ENCODE measurements around the gene TBC1D12. TPM values are rescaled to one million over a fixed set of nuclear protein-coding genes. Genes with fewer than 3 reads are reported as not detected.

Gene TBC1D12
- total RNA-seq, 2 experiments from 2014 or later = 1.9 to 3.9 TPM

GRCh38 chr10:94355841-94356240 lies 46.5 kb upstream of the TBC1D12 start:
- no peaks in the 10 kb centered on the region for H4K20me1 ChIP-seq (ENCODE audit: insufficient read depth, low read length)
- ChIA-PET POLR2A (interaction anchor here (1.6 kb wide), 1 partner anchor 13 kb away, joined by 7 read pairs; no protein-coding TSS in a partner anchor), CTCF (ENCODE audit: unreplicated experiment) (no interaction called here)
- no TSS peak for BruUV-seq (replicated peaks)
- TF ChIP-seq CTCF (conservative IDR thresholded peaks at IDR 0.05; ENCODE audit: low read length) (no peak), EZH2phosphoT487 (IDR thresholded peaks at IDR 0.05; ENCODE audit: borderline replicate concordance, low read depth, low read length) (no peak)
- intact Hi-C loops (cut with micrococcal nuclease; ENCODE audit: unreplicated experiment) = no loop called here
- H3K4me1 ChIP-seq (ENCODE audit: insufficient read depth, low read length, poor library complexity, severe bottlenecking) = peaks cover 1% of the 10 kb centered on the region
- no peaks in the 10 kb centered on the region for H3K9me2 ChIP-seq (ENCODE audit: insufficient read depth, low read length)
- no peak overlapping the region for H2AFZ ChIP-seq (ENCODE audit: low read length)
- H3K4me2 ChIP-seq (ENCODE audit: low read length) = no peak overlapping the region
- no peak overlapping the region for H3K4me3 ChIP-seq (ENCODE audit: low read depth, low read length, poor library complexity, severe bottlenecking)
- no peak for DNase-seq (ENCODE audit: low spot score)
- H3K79me2 ChIP-seq (ENCODE audit: insufficient read depth, low read depth, low read length) = peaks cover 21% of the 10 kb centered on the region; the same call in 1 of the 2 replicates
- peaks cover 96% of the 10 kb centered on the region for H3K36me3 ChIP-seq (ENCODE audit: insufficient read depth, low read length)
- no peak overlapping the region for H3K27ac ChIP-seq (ENCODE audit: low read depth, low read length, poor library complexity, severe bottlenecking)
- H3K9me3 ChIP-seq (ENCODE audit: low read length) = no peaks in the 10 kb centered on the region

- H3K9me3 ChIP-seq (ENCODE audit: low read length) = no peaks in the 10 kb centered on the region
- H3K36me3 ChIP-seq (ENCODE audit: insufficient read depth, low read length) = peaks cover 89% of the 10 kb centered on the region
- no peaks in the 10 kb centered on the region for H3K9me2 ChIP-seq (ENCODE audit: insufficient read depth, low read length)
- peaks cover 12% of the 10 kb centered on the region for H3K4me1 ChIP-seq (ENCODE audit: insufficient read depth, low read length, poor library complexity, severe bottlenecking)
- CTCF ChIA-PET (ENCODE audit: unreplicated experiment) = no interaction called here
- BruUV-seq (replicated peaks) = no TSS peak
- no peak for DNase-seq (ENCODE audit: low spot score)
- no peak overlapping the region for H3K4me3 ChIP-seq (ENCODE audit: low read depth, low read length, poor library complexity, severe bottlenecking)
- H3K27ac ChIP-seq (ENCODE audit: low read depth, low read length, poor library complexity, severe bottlenecking) = no peak overlapping the region
- intact Hi-C loops (cut with micrococcal nuclease; ENCODE audit: unreplicated experiment) = no loop called here
- no peak overlapping the region for H3K4me2 ChIP-seq (ENCODE audit: low read length)
- POLR2A ChIA-PET = interaction anchor here (1.6 kb wide), 1 partner anchor 14 kb away, joined by 7 read pairs; no protein-coding TSS in a partner anchor
- peaks cover 35% of the 10 kb centered on the region for H3K79me2 ChIP-seq (ENCODE audit: insufficient read depth, low read depth, low read length)
- H2AFZ ChIP-seq (ENCODE audit: low read length) = no peak overlapping the region
- TF ChIP-seq EZH2phosphoT487 (IDR thresholded peaks at IDR 0.05; ENCODE audit: borderline replicate concordance, low read depth, low read length) (no peak), CTCF (conservative IDR thresholded peaks at IDR 0.05; ENCODE audit: low read length) (no peak)
- H4K20me1 ChIP-seq (ENCODE audit: insufficient read depth, low read length) = peaks cover 9% of the 10 kb centered on the region; the same call in 1 of the 2 replicates
Measured at GRCh38 chr10:94357193-94357592, 45.1 kb upstream of the TBC1D12 start.

GRCh38 chr10:94358480-94358879 lies 43.9 kb upstream of the TBC1D12 start:
- no peak for DNase-seq (ENCODE audit: low spot score)
- intact Hi-C loops (cut with micrococcal nuclease; ENCODE audit: unreplicated experiment) = no loop called here
- Histone ChIP-seq H3K9me2 (ENCODE audit: insufficient read depth, low read length) (no peaks in the 10 kb centered on the region), H3K4me2 (ENCODE audit: low read length) (no peak overlapping the region), H4K20me1 (ENCODE audit: insufficient read depth, low read length) (peaks cover 9% of the 10 kb centered on the region; the same call in 1 of the 2 replicates), H3K27ac (ENCODE audit: low read depth, low read length, poor library complexity, severe bottlenecking) (no peak overlapping the region), H3K9me3 (ENCODE audit: low read length) (no peaks in the 10 kb centered on the region), H3K4me1 (ENCODE audit: insufficient read depth, low read length, poor library complexity, severe bottlenecking) (peaks cover 17% of the 10 kb centered on the region), H3K4me3 (ENCODE audit: low read depth, low read length, poor library complexity, severe bottlenecking) (no peak overlapping the region), H3K36me3 (ENCODE audit: insufficient read depth, low read length) (peaks cover 76% of the 10 kb centered on the region), H3K79me2 (ENCODE audit: insufficient read depth, low read depth, low read length) (peaks cover 38% of the 10 kb centered on the region), H2AFZ (ENCODE audit: low read length) (no peak overlapping the region)
- POLR2A ChIA-PET = interaction anchor here (0.5 to 0.7 kb wide), 3 partner anchors 195 to 655 kb away, joined by 3 to 4 read pairs (median 3); no protein-coding TSS in a partner anchor
- CTCF ChIA-PET (ENCODE audit: unreplicated experiment) = no interaction called here
- BruUV-seq (replicated peaks) = no TSS peak
- TF ChIP-seq CTCF (conservative IDR thresholded peaks at IDR 0.05; ENCODE audit: low read length) = no peak
- no peak for TF ChIP-seq EZH2phosphoT487 (IDR thresholded peaks at IDR 0.05; ENCODE audit: borderline replicate concordance, low read depth, low read length)

Data from OCI-LY7 (cell line).